GF-D8 (cell line): ENCODE results near the gene TSR3.
"Not testable (repeated sequence)": the region's sequence is repeated elsewhere in the genome, so short reads cannot be mapped to it uniquely, and the experiment has no call there.

Experiments used
- DNase-seq: peaks from one replicate; lab custom pipeline; 2025; lab: John Stamatoyannopoulos, UW

Gene TSR3

GRCh38 chr16:1337486-1337885, 14.2 kb downstream of the TSR3 start:
- DNase-seq, result no peak

GRCh38 chr16:1336619-1337018, 15.1 kb downstream of the TSR3 start:
- DNase-seq, result no peak

DNA sequence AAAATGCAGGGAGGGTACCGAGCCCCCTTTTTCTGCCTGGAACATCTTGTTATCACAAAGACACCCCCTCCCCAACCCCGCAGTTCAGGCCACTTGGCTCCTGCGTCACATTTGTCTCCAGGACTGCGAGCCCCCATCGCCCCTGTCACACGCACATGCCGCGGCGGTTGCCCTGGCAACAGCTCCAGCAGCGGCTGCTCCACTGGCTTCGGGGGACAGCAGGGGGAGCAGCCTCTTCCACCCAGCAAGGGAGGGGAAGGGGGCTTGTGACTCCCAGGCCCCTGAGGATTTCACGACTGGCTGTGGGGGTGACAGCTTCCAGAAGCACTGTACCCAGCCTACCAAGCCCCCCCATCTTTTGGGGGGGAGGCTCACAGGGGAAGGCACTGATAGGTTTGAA, 15.7 kb downstream of the TSR3 start:
- no peak for DNase-seq

DNA sequence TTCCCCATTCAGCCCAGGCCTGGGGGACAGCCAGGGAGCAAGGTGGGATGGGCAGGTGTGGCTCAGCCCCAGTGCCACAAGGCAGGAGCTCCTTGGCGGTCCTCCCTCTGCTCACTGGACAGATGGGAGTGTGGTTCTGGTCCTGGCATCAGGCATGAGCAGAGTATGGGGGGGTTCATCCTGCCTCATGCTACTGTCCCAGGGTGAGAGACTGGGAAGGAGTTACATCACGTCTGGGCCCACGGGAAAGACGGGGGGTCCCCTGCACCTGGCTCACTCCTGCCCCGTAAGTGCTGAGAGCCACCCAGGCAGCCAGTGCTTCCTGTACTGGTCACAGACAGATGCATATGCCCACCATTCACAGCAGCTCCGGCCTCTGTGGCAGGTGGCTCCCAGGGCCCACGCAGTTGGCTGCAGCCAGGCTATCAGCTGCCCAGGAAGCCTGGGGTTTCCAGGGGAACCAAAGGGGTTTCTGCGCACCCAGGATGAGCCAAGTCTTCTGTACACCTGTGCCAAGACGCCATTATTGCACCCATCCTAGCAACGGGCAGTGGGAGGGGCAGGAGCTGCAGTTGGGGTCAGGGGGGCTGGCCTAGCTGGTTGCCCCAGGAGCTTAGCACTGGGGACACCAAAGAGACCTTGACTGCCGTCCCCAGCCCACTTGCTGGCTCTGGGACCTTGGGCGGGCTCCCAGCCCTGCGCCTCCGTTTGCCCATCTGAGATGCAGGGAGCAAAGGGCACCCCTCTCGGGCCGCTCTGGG, 16.3 kb downstream of the TSR3 start:
- DNase-seq, result no peak

- DNase-seq, result no peak
These were observed 16.9 kb downstream of the TSR3 start for GRCh38 chr16:1334739-1335138.

DNA sequence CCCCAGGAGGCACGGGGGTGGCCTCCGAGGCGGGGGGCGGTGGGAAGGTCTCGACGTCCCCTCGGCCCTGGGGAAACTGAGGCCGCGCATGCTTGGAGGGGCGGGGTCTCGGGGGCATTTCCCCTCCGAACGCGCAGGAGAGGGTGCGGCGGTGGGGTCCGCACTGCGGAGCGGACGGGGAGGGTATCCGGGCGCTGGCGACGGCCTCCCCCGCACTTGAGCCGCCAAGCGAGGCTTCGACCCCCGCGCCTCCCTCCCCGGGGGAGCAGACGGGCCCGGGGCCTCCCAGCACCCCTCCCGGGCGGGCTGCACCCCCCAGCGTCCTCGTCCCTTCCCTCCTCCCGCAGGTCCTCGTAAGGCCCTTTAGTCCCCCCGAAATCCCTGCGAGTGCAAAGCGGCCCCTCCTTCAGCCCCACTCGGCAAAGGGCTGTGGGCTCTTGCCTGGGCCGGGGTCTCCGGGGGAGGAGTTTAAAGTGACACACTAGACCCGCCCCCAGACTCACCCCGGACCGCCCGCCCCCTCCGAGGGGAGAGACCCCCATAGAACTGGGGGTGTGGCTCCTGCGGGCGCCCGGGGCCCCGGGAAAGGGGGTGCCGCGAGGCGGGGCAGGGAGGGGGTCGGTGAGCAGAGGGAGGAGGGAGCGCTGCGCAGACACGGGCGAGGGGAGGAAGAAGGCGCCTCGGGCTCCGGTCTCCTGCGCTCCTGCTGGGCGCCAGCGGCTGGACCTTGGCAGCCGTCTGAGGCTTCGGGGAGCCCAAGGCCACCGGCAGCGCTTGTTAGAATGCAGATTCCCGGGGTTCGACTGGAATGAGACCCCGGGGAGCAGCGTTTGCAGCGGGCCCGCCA, 17.6 kb downstream of the TSR3 start:
- DNase-seq, result no peak

GRCh38 chr16:1333149-1333812, 18.4 kb downstream of the TSR3 start, which contains the start of gene BAIAP3:
Gene BAIAP3, plus strand, starts transcription at chr16:1333645. Its CDS starts 4,905 bp downstream, at chr16:1338550.
- DNase-seq, result no peak

DNA sequence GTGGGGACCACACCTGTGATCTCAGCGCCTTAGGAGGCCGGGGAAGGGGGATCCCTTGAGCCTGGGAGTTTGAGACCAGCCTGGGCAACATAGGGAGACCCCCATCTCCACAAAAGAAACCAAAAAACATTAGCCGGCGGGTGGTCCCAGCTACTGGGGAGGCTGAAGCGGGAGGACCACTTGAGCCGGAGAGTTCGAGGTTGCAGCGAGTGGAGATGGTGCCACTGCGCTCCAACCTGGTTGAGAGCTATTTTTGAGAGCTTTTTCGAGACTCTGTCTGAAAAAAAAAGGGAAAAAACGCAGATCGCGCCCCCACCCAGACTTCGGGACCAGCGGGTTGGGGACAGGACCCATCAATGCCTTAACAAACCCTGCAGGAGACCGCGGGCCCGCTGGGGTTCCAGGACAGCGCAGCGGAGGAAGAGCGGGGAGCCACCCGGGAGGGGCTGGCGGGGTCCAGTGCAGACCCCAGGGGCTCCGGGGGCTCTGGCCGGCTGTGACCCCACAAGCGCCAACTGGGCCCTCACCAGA, 19.0 kb downstream of the TSR3 start:
- DNase-seq, result no peak

DNA sequence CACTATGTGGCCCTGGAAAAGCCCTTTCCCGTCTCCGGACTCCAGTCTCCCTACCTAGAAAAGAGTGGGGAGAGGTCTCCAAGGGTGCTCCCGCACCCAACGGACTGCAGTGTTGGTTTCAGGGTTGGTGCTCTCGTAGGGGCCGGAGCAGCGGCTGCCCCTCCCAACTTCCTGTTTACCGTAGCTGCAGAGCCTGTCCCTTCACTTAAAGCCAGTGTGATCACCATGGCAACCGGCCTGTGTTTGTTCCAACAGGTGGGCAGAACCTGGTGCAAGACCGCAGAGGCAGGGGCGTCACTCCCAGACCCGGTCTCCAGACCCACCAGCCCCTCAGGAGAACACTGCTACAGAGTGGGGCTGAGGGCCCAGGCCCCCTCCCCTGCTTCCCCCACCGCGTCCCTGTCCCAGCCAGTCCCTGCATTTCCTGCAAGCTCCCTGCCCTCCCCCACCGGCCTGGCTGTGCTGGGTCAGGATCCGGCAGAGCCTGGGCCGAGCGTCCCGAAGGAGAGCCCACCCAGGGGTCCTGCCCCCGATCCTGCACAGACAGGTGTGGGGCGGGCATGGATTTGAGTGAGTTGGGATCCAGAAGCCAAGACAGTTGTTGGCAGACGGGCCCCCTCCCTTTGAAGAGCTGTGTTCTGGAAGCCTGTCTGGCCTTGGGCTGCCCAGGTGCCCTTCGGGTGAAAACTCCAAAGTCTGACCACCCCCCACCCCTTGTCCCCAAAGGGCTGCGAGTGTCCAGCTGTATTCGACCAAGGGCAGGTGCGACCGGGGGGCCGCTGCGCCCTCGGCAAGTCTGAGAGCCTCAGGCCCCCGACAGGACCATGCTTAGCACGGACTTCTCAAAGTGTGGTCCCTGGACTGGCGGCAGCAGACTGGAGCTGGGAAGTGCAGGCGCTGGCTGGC, 19.7 kb downstream of the TSR3 start:
- no peak for DNase-seq

- DNase-seq, result no peak
These were observed 20.6 kb downstream of the TSR3 start for GRCh38 chr16:1330931-1331711.

GRCh38 chr16:1330260-1330914, 21.3 kb downstream of the TSR3 start:
- no peak for DNase-seq

DNA sequence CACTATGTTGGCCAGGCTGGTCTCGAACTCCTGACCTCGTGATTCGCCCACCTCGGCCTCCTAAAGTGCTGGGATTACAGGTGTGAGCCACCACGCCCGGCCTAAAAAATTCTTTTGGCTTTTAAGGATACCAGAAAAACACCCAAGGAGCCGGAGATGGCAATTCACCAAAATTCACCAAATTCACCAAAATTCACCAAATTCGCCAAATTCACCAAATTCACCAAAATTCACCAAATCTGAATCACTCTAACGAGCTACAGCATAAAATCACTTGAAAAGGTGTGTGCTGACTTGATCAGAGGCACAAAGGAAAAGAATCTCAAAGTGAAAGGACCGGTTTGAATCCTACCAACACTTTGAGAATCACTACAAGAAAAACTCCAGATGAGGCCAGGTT, 22.7 kb downstream of the TSR3 start:
- DNase-seq, result not testable (repeated sequence)

- not testable (repeated sequence) for DNase-seq
These were observed 23.5 kb downstream of the TSR3 start for GRCh38 chr16:1328136-1328535.

DNA sequence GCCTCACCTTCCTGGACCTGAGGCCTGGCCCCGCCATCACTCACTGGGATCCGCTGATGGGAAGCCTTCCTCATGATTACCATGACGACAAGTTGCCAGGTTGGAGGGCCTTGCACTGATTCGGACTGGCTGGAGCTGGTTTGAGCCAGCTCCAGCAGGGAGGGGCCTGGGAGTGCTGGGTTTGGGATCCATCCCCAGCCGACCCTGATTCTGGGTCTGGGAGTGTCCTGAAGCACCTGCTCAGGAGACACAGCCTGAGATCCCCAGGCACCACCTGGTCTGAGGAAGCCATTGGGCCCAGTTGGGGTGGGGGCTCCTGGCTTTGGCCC, 24.1 kb downstream of the TSR3 start:
- no peak for DNase-seq

DNA sequence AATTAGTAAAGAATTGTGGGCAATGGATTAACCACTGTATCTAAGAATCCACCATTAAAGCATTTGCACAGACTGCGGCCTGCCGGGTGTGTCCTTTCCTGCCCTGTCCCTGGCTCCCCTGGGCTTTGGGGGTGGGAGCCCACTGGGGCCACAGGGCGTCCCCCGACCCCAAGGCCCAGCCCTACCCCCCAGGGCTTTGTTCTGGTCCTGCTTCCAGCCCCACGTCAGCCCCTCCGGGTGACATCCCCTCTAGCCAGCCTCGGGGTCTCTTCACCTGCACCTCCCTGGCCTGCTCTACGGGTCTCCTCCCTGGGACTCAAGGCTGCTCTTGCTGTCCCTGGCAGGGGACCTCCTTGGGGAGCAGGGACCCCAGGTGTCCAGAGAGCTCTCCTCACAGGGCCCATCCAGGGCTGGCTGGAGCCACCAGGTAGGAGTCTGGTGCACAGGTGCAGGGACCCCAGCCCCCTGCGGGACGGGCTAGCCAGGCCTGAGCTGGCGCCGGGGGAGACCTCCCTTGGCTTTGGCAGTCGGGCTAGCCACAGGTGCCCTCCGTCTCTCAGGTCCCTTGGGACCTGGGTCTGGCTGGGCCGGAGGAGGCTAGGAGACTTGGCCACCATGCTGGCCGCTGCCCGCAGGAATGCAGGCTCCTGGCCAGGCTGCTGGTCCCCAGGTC, 24.6 kb downstream of the TSR3 start:
- no peak for DNase-seq

DNA sequence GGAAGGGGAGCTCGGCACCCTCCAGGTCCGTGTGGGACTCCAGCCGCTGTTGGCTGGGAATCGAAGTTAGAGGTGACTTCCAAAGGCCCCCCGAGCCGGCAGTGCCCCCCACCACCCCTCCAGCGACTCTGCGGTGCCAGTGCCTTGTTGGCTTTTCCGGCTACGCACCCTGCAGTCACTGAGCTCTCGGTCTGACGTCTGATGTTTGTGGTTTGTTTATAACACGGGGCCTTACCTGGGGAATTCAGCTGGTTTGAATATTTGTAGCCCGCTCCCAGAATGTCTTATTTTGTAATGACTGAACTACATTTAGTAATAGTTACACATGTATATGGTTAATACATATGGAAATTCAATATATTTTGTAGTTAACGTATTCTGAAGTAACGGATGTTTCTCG, 25.3 kb downstream of the TSR3 start:
- no peak for DNase-seq

- no peak for DNase-seq
These were observed 25.9 kb downstream of the TSR3 start for GRCh38 chr16:1325673-1326371.

DNA sequence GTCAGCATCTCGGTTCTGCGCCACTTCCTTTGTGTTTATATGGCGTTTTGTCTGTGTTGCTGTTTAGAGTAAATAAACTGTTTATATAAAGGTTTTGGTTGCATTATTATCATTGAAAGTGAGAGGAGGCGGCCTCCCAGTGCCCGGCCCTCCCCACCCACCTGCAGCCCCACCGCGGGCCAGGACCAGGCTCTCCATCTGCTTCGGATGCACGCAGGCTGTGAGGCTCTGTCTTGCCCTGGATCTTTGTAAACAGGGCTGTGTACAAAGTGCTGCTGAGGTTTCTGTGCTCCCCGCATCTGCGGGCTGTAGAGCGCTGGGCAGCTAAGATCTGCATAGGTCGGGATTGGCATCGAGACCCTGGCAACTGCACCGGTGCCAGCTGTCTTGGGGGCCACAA, 26.4 kb downstream of the TSR3 start:
- no peak for DNase-seq

DNA sequence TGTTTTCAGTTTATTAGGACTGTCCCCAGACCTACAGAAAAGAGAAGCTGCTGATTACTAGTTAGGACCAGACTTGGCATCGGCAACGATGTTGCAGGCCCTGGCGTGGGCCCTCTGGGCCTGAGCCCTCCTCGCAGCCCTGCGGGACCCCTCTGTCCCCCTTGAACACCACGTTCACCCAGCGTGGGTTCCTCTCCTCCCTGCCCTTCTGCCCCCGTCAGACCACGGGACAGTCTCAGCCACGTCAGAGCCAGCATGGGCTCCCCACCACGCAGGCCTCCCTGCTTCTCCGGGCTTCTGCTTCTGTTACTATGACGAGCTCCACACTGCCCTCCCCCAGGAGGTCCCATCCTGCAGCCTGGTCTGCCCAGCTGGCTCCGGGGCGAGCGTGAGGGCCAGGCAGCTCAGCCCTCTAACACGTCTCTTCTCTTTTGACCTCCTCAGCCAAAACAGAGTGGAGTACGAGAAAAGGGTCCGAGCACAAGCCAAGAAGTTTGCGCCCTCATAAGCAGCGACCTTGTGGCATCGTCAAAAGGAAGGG, 27.3 kb downstream of the TSR3 start:
- no peak for DNase-seq
